ENCODE data around the gene WAS.

DNA sequence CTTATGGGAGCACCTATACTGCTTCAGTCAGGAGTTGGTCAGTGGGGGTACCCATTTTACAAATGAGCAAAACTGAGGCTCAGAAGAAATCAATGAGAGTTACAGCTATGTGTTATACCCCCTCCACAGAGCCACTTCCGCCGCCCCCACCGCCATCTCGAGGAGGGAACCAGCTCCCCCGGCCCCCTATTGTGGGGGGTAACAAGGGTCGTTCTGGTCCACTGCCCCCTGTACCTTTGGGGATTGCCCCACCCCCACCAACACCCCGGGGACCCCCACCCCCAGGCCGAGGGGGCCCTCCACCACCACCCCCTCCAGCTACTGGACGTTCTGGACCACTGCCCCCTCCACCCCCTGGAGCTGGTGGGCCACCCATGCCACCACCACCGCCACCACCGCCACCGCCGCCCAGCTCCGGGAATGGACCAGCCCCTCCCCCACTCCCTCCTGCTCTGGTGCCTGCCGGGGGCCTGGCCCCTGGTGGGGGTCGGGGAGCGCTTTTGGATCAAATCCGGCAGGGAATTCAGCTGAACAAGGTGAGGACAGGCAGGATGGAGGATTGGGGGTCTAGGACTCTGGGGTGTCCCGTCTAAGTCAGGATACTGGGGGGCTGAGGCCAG, 5.0 kb downstream of the WAS start:
- no peak for TF ChIP-seq POLR2A (IDR thresholded peaks at IDR 0.05; ENCODE audit: low read depth, low read length)
- TF ChIP-seq POLR2AphosphoS5 (IDR thresholded peaks at IDR 0.05; ENCODE audit: low read depth, low read length) = no peak
- no peak for TF ChIP-seq TAF1 (IDR thresholded peaks at IDR 0.05; ENCODE audit: borderline replicate concordance, low read depth, low read length)
